NOMO-1 (cell line): ENCODE measurements around the gene LRRC4.
A peak's percentile ranks its signal among the peaks of the same experiment; 100 is the strongest.

Experiments used
- DNase-seq, 2 experiments: peaks; one replicate each; lab custom pipeline; 2025; ENCODE audit not compliant: unreplicated experiment in 2 of 2; lab: John Stamatoyannopoulos, UW

Gene LRRC4

GRCh38 chr7:128008744-128009143 is 22.5 kb downstream of the LRRC4 start:
- DNase-seq = no peak

DNA sequence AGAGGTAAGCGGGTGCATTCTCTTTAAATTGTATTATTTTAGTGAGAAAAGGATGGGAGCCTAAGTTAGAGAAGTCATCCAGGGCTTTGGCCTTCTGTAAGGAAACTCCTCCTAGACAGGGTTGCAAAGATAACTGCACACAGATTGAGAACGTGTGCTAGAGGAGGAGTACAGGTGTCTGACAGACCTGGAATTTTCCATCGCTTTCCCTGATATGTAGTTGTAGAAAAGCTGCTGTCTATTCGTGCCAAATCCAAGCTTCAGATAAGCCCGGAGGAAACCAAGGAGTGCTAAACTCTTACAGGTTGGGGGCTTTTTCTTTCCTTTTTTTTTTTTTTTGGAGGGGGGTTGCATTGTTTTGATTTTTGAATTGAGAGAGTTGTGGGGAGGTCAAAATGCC is 23.1 kb downstream of the LRRC4 start:
- DNase-seq = no peak

DNA sequence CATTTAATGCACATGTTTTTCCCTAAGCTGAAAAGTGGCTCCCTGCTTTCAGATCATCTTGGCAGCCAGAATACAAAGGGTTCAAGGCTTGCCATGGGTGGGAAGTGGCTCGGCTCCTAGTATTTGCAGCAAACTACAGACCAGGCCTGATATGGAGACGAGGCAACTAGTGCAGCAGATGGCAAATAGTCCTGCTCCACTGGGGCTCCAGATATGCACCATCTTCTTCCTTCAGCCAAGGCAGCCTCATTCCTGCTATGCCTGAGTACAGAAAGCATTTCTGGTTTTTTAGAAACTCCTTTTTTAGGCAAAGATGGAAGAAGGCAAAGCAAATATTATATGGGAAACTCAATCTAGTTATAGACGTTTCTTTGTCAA is 23.9 kb downstream of the LRRC4 start:
- no peak for DNase-seq

DNA sequence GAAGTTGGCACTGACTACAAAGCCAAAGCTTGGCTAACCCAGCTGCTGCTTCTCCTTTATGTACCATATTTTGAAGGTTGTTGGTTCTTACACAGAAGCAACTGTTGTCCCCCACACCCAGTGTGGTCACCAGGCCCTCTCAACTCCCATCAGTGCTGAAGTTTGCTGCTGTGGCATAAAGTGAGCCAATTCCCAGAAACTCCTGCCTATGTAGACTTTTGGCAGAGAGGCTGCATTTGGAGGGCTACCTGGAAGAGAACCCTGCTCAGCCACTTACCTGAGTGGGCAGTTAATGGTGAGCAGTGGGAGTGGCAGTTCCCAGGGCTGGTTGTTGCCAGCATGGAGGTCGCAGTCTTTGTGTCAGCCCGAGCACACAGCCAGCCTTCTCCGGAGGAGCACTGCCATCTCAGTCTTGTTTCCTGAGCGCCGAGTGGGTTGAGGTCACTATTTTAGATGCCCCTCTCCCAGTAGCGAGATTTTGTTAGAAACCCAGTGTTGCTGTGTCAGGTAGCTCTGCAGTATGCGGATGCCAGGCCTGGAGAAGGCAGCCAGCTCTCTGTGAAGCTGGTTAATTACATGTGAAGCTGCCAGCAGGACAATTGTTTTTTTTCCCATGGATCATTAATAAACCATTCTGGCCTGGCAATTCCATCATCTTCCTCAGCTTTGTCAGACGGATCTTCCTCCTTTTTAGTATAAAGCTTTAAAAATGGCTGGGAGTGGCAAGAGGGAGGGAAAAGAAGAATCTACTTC is 24.5 kb downstream of the LRRC4 start:
- no peak for DNase-seq

DNA sequence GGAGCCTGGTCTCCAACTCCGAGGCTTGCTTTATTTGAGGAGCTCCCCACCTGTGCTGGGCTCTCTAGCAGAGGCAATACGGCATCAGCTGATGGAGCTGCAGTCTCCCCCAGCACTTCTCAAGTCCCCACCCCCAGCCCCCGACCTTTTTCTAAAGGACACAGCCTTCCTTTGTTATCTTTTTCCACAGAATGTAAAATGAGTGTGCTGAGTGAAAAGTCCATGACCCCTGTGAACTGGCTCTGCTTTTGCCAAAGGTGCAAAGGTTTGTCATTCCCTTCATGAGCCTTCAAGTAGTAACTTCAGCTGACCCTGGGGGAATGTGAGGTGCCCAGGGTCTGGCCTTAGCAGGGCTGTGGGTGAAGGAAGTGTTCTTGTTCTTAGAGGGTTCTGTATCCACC is 25.5 kb downstream of the LRRC4 start:
- no peak for DNase-seq

GRCh38 chr7:128005117-128005516 is 26.1 kb downstream of the LRRC4 start:
- DNase-seq = no peak

- no peak for DNase-seq
Observed at GRCh38 chr7:128004623-128005022, 26.6 kb downstream of the LRRC4 start.

DNA sequence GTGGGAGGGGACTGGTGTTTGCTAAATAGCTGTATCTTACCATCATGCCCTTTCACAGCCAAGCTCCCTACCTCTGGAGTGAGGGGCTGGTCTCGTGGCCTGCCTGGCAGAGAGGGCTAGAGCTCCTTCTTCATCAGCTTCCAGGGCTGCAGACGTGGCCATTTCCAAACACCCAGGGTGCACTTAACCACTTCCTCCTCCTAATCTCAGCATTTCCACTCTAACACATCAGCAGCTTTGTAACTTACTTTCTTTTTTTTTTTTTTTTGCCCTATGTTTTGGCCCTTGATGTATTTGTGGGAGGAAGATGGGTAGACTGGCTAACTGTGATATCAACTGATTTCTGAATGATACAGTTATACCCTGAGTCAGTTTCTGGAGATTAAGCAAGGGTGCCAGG is 27.4 kb downstream of the LRRC4 start:
- no peak for DNase-seq

GRCh38 chr7:128003167-128003566 is 28.1 kb downstream of the LRRC4 start:
- peak in 1 of 2 experiments; percentile 0 for DNase-seq

- DNase-seq = no peak
Observed at GRCh38 chr7:128000854-128001265, 30.4 kb downstream of the LRRC4 start.

DNA sequence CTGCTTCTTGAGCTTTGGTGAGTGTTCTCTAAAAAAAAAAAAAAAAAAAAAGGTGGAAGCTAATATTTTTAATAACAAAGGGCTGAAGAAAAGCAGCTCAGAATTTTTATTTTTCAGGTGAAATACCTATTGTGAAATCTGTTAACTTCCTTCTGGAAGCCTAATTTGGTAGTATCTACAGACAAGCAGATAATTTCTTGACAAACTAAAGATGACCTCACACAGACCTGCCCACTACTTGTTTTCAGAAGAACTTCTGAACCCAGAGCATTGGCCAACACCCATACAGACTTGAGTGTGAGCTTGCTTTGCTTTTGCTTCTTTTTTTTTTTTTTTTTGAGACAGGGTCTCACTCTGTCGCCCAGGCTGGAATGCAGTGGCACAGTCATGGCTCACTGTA is 31.2 kb downstream of the LRRC4 start:
- DNase-seq = peak in 1 of 2 experiments; percentile 1

DNA sequence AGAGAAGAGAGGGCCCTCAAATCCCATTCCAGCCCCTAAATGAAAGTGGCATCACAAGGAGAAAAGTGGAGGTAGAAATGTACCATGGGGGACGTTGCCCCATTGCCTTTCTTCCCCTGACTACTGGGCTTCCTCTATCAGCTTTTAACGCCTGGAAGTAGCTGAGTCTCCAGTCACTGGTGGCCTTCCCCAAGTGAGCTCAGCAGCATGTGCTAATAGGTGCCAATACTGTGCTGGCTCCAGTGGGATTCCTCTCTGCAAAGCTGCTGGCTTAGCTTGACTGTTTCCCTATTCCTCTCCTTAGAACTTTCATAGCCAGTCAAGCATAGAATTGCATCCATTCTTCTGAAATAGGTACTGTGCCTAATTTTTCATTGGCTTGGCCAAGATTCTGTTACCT is 32.6 kb downstream of the LRRC4 start:
- no peak for DNase-seq

DNA sequence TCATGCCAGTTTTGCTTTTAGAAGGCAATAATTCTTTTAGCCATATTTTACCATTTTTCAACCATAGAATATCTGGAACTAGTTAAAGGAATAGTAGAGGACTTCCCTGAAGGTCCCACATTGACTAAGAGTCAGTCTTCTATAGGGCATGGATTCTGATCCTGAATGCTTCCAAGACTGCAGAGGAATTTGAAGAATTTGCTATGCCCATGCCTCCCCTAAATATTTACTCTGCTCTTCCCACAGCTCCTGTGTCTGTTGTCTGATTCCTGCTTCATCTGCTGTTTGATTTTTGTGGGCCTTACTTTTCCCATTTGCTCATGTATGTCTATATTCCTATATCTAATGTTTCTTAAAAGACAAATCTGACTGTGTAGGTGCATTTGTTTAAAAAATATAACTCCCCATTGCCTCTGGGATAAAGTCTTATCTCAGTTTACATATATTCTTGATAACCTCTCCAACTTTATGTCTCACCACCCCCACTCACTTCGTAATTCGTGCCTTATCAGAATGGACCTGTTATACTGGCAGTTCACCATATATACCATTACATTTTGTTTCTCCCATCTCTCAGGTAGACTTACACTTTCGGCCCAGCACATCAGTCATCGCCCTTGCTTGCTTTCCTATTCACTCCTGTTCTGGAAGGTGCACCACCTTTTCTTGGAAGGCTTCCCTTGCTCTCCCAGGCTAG is 33.9 kb downstream of the LRRC4 start:
- no peak for DNase-seq

GRCh38 chr7:127996253-127997071 is 34.8 kb downstream of the LRRC4 start:
- no peak for DNase-seq

DNA sequence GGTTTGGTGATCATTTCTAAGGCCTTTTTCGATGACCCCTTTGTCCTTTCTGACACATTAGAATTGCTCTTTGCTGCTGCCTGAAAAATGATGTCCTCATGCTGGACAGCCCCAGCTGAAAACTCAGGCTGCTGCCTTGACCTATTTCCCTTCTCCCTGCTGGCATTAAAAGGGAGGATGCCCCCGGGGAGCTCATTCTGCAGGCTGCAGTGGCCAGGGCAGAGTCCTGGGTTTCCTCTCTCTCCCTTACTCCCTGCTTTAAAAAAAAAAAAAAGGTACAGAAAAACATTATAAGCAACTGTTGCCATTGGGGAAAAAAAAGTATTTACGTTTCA is 35.4 kb downstream of the LRRC4 start:
- DNase-seq = no peak

- DNase-seq = no peak
Observed at GRCh38 chr7:127995156-127995880, 35.9 kb downstream of the LRRC4 start.

- DNase-seq = no peak
Observed at GRCh38 chr7:127993987-127994386, 37.2 kb downstream of the LRRC4 start.

- no peak for DNase-seq
Observed at GRCh38 chr7:127993317-127993716, 37.9 kb downstream of the LRRC4 start.

DNA sequence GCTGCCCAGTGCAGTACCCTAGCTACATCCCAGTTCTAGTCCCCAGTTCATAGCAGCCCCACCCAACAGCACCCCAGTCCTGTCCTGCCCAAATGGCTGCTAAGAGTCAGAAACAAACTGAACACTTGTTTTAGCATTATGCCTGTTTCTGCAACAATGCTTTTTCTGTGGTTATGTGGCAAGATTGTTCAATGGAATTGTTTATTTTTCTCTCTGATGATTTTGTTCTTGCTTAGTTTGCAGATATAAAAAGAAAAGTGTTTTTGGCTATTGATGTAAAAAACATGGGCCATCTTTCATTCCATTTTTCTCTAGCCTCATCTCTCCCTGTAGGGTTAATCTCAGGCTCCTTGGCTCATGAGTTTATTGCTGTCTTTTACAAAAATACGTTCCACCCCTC is 42.5 kb downstream of the LRRC4 start:
- DNase-seq = no peak

GRCh38 chr7:127986581-127987521 is 44.4 kb downstream of the LRRC4 start:
- DNase-seq = no peak
